ENCODE data around the gene XPC. TPM values are rescaled to one million over a fixed set of nuclear protein-coding genes. Genes with fewer than 3 reads are reported as not detected.

The XPC gene
- total RNA-seq, 1 donor, result 61.6 TPM

DNA sequence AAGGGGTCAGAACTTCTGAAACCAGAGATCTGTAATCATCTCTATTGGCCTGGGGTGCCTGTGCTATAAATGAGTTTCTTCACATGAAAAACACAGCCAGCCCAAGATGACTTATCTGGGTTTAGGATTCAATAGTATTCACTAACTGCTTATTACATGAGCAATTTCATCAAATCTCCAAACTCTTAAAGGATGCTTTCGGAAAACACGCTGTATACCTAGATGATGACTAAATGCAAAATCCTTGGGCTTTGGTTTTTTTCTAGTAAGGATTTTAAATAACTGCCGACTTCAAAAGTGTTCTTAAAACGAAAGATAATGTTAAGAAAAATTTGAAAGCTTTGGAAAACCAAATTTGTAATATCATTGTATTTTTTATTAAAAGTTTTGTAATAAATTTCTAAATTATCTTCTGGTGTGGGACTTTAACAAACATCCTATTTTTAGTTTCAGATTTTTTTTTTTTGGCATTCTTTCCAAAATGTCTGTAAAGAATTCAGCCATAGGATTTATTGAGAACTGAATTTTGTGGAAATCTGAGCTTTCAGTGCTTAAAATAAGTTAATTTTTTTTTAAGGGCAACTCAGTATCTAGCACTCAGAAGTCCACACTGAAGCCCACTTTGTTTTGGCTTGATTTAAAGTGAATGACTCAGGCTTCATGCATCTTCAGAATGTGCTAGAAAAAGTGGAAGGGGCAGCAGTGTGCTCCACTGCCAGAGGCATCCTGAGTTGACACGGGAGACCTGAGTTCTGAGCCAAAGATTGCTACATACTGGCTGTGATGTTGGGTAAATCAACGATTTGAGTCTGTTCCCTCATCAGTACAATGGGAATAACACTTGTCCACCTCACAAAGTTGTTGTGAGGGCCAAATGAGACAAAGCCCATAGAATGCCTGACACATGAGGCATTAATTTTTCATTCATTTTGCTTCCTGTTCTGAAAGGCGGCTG is 34.9 kb downstream of the XPC start:
- TF ChIP-seq, protein P1, sequence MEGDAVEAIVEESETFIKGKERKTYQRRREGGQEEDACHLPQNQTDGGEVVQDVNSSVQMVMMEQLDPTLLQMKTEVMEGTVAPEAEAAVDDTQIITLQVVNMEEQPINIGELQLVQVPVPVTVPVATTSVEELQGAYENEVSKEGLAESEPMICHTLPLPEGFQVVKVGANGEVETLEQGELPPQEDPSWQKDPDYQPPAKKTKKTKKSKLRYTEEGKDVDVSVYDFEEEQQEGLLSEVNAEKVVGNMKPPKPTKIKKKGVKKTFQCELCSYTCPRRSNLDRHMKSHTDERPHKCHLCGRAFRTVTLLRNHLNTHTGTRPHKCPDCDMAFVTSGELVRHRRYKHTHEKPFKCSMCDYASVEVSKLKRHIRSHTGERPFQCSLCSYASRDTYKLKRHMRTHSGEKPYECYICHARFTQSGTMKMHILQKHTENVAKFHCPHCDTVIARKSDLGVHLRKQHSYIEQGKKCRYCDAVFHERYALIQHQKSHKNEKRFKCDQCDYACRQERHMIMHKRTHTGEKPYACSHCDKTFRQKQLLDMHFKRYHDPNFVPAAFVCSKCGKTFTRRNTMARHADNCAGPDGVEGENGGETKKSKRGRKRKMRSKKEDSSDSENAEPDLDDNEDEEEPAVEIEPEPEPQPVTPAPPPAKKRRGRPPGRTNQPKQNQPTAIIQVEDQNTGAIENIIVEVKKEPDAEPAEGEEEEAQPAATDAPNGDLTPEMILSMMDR (IDR thresholded peaks at IDR 0.05; ENCODE audit: insufficient read depth, low read length), result no peak
- DNase-seq (ENCODE audit: low read depth), result peak; percentile 99
- H3K4me3 ChIP-seq (ENCODE audit: low read depth, low read length), result no peak overlapping the region

DNA sequence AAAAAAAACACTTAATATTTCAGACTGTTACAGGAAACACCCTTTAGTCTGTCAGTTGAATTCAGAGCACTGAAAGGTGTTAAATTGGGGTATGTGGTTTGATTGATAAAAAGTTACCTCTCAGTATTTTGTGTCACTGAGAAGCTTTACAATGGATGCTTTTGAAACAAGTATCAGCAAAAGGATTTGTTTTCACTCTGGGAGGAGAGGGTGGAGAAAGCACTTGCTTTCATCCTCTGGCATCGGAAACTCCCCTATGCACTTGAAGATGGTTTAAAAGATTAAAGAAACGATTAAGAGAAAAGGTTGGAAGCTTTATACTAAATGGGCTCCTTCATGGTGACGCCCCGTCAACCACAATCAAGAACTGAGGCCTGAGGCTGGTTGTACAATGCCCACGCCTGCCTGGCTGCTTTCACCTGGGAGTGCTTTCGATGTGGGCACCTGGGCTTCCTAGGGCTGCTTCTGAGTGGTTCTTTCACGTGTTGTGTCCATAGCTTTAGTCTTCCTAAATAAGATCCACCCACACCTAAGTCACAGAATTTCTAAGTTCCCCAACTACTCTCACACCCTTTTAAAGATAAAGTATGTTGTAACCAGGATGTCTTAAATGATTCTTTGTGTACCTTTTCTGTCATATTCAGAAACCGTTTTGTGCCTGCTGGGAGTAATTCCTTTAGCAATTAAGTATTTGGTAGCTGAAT is 35.7 kb downstream of the XPC start:
- no peak overlapping the region for H3K4me3 ChIP-seq (ENCODE audit: low read depth, low read length)
- no peak for DNase-seq (ENCODE audit: low read depth)
- TF ChIP-seq, protein P1 (IDR thresholded peaks at IDR 0.05; ENCODE audit: insufficient read depth, low read length), result no peak

DNA sequence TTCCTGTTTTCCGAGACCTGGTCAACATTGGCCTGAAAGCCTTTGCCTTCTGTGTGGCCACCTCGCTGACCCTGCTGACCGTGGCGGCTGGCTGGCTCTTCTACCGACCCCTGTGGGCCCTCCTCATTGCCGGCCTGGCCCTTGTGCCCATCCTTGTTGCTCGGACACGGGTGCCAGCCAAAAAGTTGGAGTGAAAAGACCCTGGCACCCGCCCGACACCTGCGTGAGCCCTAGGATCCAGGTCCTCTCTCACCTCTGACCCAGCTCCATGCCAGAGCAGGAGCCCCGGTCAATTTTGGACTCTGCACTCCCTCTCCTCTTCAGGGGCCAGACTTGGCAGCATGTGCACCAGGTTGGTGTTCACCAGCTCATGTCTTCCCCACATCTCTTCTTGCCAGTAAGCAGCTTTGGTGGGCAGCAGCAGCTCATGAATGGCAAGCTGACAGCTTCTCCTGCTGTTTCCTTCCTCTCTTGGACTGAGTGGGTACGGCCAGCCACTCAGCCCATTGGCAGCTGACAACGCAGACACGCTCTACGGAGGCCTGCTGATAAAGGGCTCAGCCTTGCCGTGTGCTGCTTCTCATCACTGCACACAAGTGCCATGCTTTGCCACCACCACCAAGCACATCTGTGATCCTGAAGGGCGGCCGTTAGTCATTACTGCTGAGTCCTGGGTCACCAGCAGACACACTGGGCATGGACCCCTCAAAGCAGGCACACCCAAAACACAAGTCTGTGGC is 36.6 kb downstream of the XPC start:
- no peak for DNase-seq (ENCODE audit: low read depth)
- TF ChIP-seq, protein P1 (IDR thresholded peaks at IDR 0.05; ENCODE audit: insufficient read depth, low read length), result no peak
- H3K4me3 ChIP-seq (ENCODE audit: low read depth, low read length), result no peak overlapping the region

DNA sequence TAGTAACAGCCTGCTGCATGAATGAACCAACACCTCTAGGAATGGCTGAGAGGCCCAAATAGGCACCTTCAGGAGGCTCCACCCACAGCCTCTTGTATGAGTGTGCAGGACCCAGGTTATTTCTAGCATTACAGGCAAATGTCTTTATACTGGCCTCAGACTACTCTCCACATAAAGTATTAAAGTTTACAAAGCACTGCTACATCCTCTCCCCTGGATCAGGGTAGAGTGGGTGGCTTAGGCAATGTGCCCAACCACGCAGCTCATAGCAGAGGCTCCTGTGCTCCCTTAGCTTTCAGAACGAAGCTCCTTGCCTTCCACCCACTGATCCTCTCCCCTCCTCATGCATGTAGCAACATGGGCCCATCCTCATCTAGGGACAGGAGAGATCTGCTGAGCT is 37.3 kb downstream of the XPC start:
- no peak overlapping the region for H3K4me3 ChIP-seq (ENCODE audit: low read depth, low read length)

DNA sequence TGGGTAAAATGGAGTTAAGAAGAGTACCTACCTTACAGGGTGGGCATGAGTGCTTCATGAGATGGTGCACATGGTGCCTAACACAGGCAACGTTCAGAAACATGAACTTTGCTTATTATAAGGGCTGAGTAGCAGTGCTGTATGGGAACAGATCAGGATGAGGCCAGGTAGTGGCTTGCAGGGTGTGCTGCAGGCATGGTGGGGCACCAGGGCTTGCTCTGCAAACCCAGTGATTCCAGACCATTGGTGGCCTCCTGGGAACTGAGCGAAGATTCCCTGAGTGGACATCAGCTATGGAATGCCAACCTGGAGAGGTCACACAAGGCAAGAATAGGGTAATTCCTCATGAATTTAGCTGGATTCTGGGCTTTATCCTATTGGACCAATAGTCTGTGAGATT is 37.7 kb downstream of the XPC start:
- H3K4me3 ChIP-seq (ENCODE audit: low read depth, low read length), result no peak overlapping the region
- DNase-seq (ENCODE audit: low read depth), result no peak
- TF ChIP-seq, protein P1 (IDR thresholded peaks at IDR 0.05; ENCODE audit: insufficient read depth, low read length), result no peak

More for the DNA sequence above, 37.3 kb downstream of the XPC start:
- DNase-seq (ENCODE audit: low read depth), result no peak
- TF ChIP-seq, protein P1 (IDR thresholded peaks at IDR 0.05; ENCODE audit: insufficient read depth, low read length), result no peak

DNA sequence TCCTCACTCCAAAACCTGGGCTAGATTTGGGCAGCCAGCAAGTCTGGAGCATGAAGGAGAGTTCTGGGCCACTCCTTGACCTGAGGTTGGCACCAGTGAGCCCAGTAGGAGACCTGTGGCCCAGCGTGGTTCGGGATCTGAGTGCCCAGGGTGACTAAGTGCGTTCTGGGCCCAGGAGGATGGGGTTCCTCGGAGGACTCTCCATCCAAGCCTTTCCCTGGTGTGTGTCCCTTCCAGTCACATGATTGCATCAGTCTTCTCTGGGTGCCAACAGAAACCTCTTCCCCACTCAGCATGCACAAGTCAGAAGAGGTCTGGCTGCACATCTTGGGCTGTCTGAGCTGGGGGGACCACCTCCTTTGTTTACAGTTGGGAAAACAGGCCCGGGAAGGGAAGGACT is 38.6 kb downstream of the XPC start:
- TF ChIP-seq, protein P1 (IDR thresholded peaks at IDR 0.05; ENCODE audit: insufficient read depth, low read length), result no peak
- H3K4me3 ChIP-seq (ENCODE audit: low read depth, low read length), result no peak overlapping the region
- peak; percentile 27 for DNase-seq (ENCODE audit: low read depth)

Measured in fibroblast of the aortic adventitia (primary cell).